CD4-positive, alpha-beta T cell (primary cell): ENCODE data around the gene TANGO2. TPM values are rescaled to one million over a fixed set of nuclear protein-coding genes. Genes with fewer than 3 reads are reported as not detected.

Experiments
- ATAC-seq: fragments of 200-7000 bp; cut with Tn5 transposase; one replicate; pipeline ENCODE4 v1.10.0; 2022; ENCODE audit warnings: mild to moderate bottlenecking; ENCODE audit not compliant: poor library complexity
- CTCF ChIA-PET: fragments of 350-600 bp; sonication (Branson Sonifier 250); formaldehyde crosslinking; loops from one replicate; lab custom pipeline; 2021; ENCODE audit warnings: antibody characterized with exemption, inconsistent platforms; lab: Charles Lee
- POLR2A ChIA-PET: fragments of 350-600 bp; sonication (Branson Sonifier 250); formaldehyde crosslinking; loops from one replicate; lab custom pipeline; 2021; ENCODE audit warnings: antibody characterized with exemption, inconsistent platforms; lab: Charles Lee
- DNase-seq, 14 experiments: peaks; one replicate each; pipeline ENCODE4 v3.0.0-alpha.2; 2013 to 2020; ENCODE audit warnings: mixed read lengths in 2 of 14
- H3K27ac ChIP-seq, 2 donors: one replicate each; pipeline versions ENCODE4 v1.5.1 to v1.7.0; 2013; ENCODE audit warnings: low read length in 2 of 2, low read depth in 1 of 2, mild to moderate bottlenecking in 1 of 2
- H3K27me3 ChIP-seq, 2 experiments: 1 replicate in 1 of 2; 2 replicates in 1 of 2; pipeline versions ENCODE4 v1.6.1 to v1.7.0; 2013; ENCODE audit warnings: low read length in 2 of 2, control low read depth in 1 of 2, mild to moderate bottlenecking in 1 of 2, moderate library complexity in 1 of 2; ENCODE audit not compliant: insufficient read depth in 2 of 2, control insufficient read depth in 1 of 2
- H3K36me3 ChIP-seq: one replicate; pipeline ENCODE4 v1.6.1; 2013; ENCODE audit warnings: low read length, control low read depth; ENCODE audit not compliant: insufficient read depth
- H3K4me1 ChIP-seq: one replicate; pipeline ENCODE4 v1.6.1; 2013; ENCODE audit warnings: low read length, control low read depth; ENCODE audit not compliant: insufficient read depth
- H3K4me3 ChIP-seq: one replicate; pipeline ENCODE4 v1.5.1; 2013; ENCODE audit warnings: mild to moderate bottlenecking, low read length, moderate library complexity
- H3K9me3 ChIP-seq, 2 experiments: 1 replicate in 1 of 2; 2 replicates in 1 of 2; pipeline versions ENCODE4 v1.6.1 to v1.7.0; 2013; ENCODE audit warnings: low read length in 2 of 2, mild to moderate bottlenecking in 2 of 2, control low read depth in 1 of 2, moderate library complexity in 1 of 2; ENCODE audit not compliant: control insufficient read depth in 1 of 2, insufficient read depth in 1 of 2
- H3K27ac Mint-ChIP-seq: one replicate; pipeline ENCODE4 v1.8.0; 2020; ENCODE audit warnings: mixed read lengths
- H3K27me3 Mint-ChIP-seq: one replicate; pipeline ENCODE4 v1.8.0; 2021; ENCODE audit warnings: mixed read lengths
- H3K36me3 Mint-ChIP-seq: one replicate; pipeline ENCODE4 v1.8.0; 2021; ENCODE audit warnings: low read depth, mixed read lengths
- H3K4me1 Mint-ChIP-seq: one replicate; pipeline ENCODE4 v1.8.0; 2021; ENCODE audit warnings: low read depth, mixed read lengths
- H3K4me3 Mint-ChIP-seq: one replicate; pipeline ENCODE4 v1.8.0; 2020; ENCODE audit warnings: mild to moderate bottlenecking, mixed read lengths
- H3K9me3 Mint-ChIP-seq: one replicate; pipeline ENCODE4 v1.8.0; 2020; ENCODE audit warnings: mixed read lengths
- CTCF ChIP-seq: fragments of 200-600 bp; IDR thresholded peaks from one replicate; pipeline ENCODE4 v1.8.0; 2022; ENCODE audit warnings: antibody characterized with exemption, mild to moderate bottlenecking
- intact Hi-C, 2 experiments: fragments of 100-400 bp; cut with DNase I in 1 of 2; cut with micrococcal nuclease in 1 of 2; formaldehyde crosslinking; loops; one replicate each; pipeline versions ENCODE4 v1.15.1 to v1.9.0; 2023 to 2025; cut with DNase I, micrococcal nuclease
- total RNA-seq, 174 experiments: library from RNA in 2 of 174; stranded (reverse) in 2 of 174; gene quantifications; one replicate each; pipeline ENCODE4 v1.2.3 and lab custom pipeline; 2021 to 2026

The TANGO2 gene
- total RNA-seq, 2 experiments from 2014 or later: 10.3 to 10.5 TPM

- H3K27ac Mint-ChIP-seq: no peak overlapping the region
- Histone ChIP-seq H3K4me1 (peaks cover 45% of the 10 kb centered on the region), H3K36me3 (peaks cover 9% of the 10 kb centered on the region), H3K27ac (no peak overlapping the region), H3K9me3 (no peaks in the 10 kb centered on the region), H3K4me3 (no peak overlapping the region), H3K27me3 (no peaks in the 10 kb centered on the region)
- CTCF ChIA-PET: no interaction called here
- DNase-seq: no peak
- no peaks in the 10 kb centered on the region for H3K9me3 Mint-ChIP-seq
- POLR2A ChIA-PET: no interaction called here
- TF ChIP-seq CTCF: no peak
- intact Hi-C loops: no loop called here
- H3K4me3 Mint-ChIP-seq: peak overlapping the region; percentile 54
- H3K27me3 Mint-ChIP-seq: no peaks in the 10 kb centered on the region
- peaks cover 43% of the 10 kb centered on the region for H3K4me1 Mint-ChIP-seq
- peaks cover 4% of the 10 kb centered on the region for H3K36me3 Mint-ChIP-seq
- no peak for ATAC-seq
These were observed 3.3 kb downstream of the TANGO2 start for GRCh38 chr22:20024225-20024624.

GRCh38 chr22:20024650-20025397, 3.9 kb downstream of the TANGO2 start:
- no peak for DNase-seq
- intact Hi-C loops: loop anchor here in 1 of 2 experiments (5.0 kb wide), 1 partner anchor 53 kb away; no protein-coding TSS in a partner anchor
- H3K4me1 ChIP-seq: peaks cover 48% of the 10 kb centered on the region
- CTCF ChIA-PET: no interaction called here
- no peaks in the 10 kb centered on the region for H3K9me3 ChIP-seq
- H3K4me1 Mint-ChIP-seq: peaks cover 43% of the 10 kb centered on the region
- no peak overlapping the region for H3K27ac ChIP-seq
- ATAC-seq: no peak
- POLR2A ChIA-PET: no interaction called here
- H3K36me3 Mint-ChIP-seq: peaks cover 4% of the 10 kb centered on the region
- H3K27ac Mint-ChIP-seq: no peak overlapping the region
- no peak overlapping the region for H3K4me3 ChIP-seq
- peaks cover 11% of the 10 kb centered on the region for H3K36me3 ChIP-seq
- no peak for TF ChIP-seq CTCF
- H3K9me3 Mint-ChIP-seq: no peaks in the 10 kb centered on the region
- no peaks in the 10 kb centered on the region for H3K27me3 Mint-ChIP-seq
- H3K27me3 ChIP-seq: no peaks in the 10 kb centered on the region
- H3K4me3 Mint-ChIP-seq: peak overlapping the region; percentile 54

- ATAC-seq: no peak
- Mint-ChIP-seq H3K36me3 (peaks cover 4% of the 10 kb centered on the region), H3K4me1 (peaks cover 36% of the 10 kb centered on the region), H3K4me3 (peak overlapping the region; percentile 57), H3K9me3 (no peaks in the 10 kb centered on the region), H3K27me3 (no peaks in the 10 kb centered on the region), H3K27ac (peak overlapping the region; percentile 33)
- Histone ChIP-seq H3K4me1 (peaks cover 42% of the 10 kb centered on the region), H3K9me3 (no peaks in the 10 kb centered on the region), H3K27me3 (no peaks in the 10 kb centered on the region), H3K4me3 (no peak overlapping the region), H3K27ac (no peak overlapping the region), H3K36me3 (peaks cover 11% of the 10 kb centered on the region)
- POLR2A ChIA-PET: no interaction called here
- no peak for TF ChIP-seq CTCF
- CTCF ChIA-PET: no interaction called here
- intact Hi-C loops: loop anchor here in 1 of 2 experiments (5.0 kb wide), 1 partner anchor 53 kb away; no protein-coding TSS in a partner anchor
- no peak for DNase-seq
These were observed 4.7 kb downstream of the TANGO2 start for GRCh38 chr22:20025401-20026203.
